K562 (cell line): ENCODE data around the gene THBS2. TPM values are rescaled to one million over a fixed set of nuclear protein-coding genes. Genes with fewer than 3 reads are reported as not detected.

Source experiments
- ATAC-seq: fragments of 200-7000 bp; cut with Tn5 transposase; 3 replicates; pipeline ENCODE4 v1.9.1; 2020; ENCODE audit warnings: moderate library complexity
- BruUV-seq: library from RNA; stranded (reverse); fragments of 400-500 nt; replicated peaks from 2 replicates; lab custom pipeline; 2021; lab: Mats Ljungman, UMichigan
- CTCF ChIA-PET: fragments of 300-600 bp; formaldehyde crosslinking; extraction: SDS; loops from one replicate; lab custom pipeline; 2021; ENCODE audit warnings: low intra/inter-chr PET ratio; lab: Yijun Ruan, JAX
- POLR2A ChIA-PET: fragments of 300-600, 350-650 bp; sonication (Branson Sonifier 250); formaldehyde crosslinking; extraction: SDS; loops from one replicate; lab custom pipeline; 2021; ENCODE audit warnings: antibody characterized with exemption, inconsistent platforms; lab: Yijun Ruan, JAX
- DNase-seq, 4 experiments: peaks; one replicate each; pipeline versions ENCODE4 v3.0.0 to v3.0.0-alpha.2; 2011 to 2018; ENCODE audit warnings: low spot score in 3 of 4, mixed read lengths in 3 of 4; ENCODE audit errors: extremely low read depth in 1 of 4
- FAIRE-seq: peaks from 2 replicates; lab custom pipeline; 2011; peaks lifted over from hg19 to GRCh38; lab: Jason Lieb, UNC
- H2AFZ ChIP-seq: 2 replicates; pipeline ENCODE4 v1.6.0; 2011; ENCODE audit warnings: low read depth, low read length, control low read depth, inconsistent platforms
- H3K27ac ChIP-seq: fragments of 200-600 bp; 3 replicates; pipeline ENCODE4 v1.8.0; 2011; ENCODE audit warnings: low read depth, mild to moderate bottlenecking, control low read depth, inconsistent platforms, low read length, moderate library complexity, mixed read lengths; ENCODE audit errors: extremely low read depth
- H3K27me3 ChIP-seq, 2 experiments: fragments of 300-600 bp in 1 of 2; 2 replicates in 1 of 2; 3 replicates in 1 of 2; pipeline versions ENCODE4 v1.6.0 to v1.8.0; 2011; ENCODE audit warnings: inconsistent platforms in 2 of 2, low read length in 2 of 2, mild to moderate bottlenecking in 1 of 2, mixed read lengths in 1 of 2, moderate library complexity in 1 of 2; ENCODE audit not compliant: control insufficient read depth in 2 of 2, insufficient read depth in 2 of 2
- H3K36me3 ChIP-seq: fragments of 300-600 bp; 3 replicates; pipeline ENCODE4 v1.8.0; 2011; ENCODE audit warnings: mild to moderate bottlenecking, low read length, inconsistent platforms; ENCODE audit not compliant: control insufficient read depth, insufficient read depth
- H3K4me1 ChIP-seq, 2 experiments: fragments of 200-600 bp in 1 of 2; replicated peaks in 1 of 2; 2 replicates in 1 of 2; 3 replicates in 1 of 2; pipeline versions ENCODE4 v1.5.1 to v1.8.0; 2011; ENCODE audit warnings: inconsistent platforms in 2 of 2, low read length in 2 of 2, mild to moderate bottlenecking in 1 of 2, mixed read lengths in 1 of 2, moderate library complexity in 1 of 2; ENCODE audit not compliant: control insufficient read depth in 2 of 2, insufficient read depth in 2 of 2
- H3K4me2 ChIP-seq: 2 replicates; pipeline ENCODE4 v1.6.1; 2011; ENCODE audit warnings: low read length, control low read depth, inconsistent platforms, mixed read lengths; ENCODE audit not compliant: insufficient read depth
- H3K4me3 ChIP-seq: fragments of 200-600 bp; sonication (generic), shearing (Covaris generic); 2 replicates; pipeline ENCODE4 v1.5.1; 2016; ENCODE audit warnings: control low read depth, inconsistent platforms
- H3K79me2 ChIP-seq: fragments of 200-600 bp; 3 replicates; pipeline ENCODE4 v1.8.0; 2011; ENCODE audit warnings: low read length, inconsistent platforms; ENCODE audit not compliant: control insufficient read depth, insufficient read depth
- H3K9ac ChIP-seq, 2 experiments: 2 replicates each; pipeline versions ENCODE4 v1.6.0 to v1.6.1; 2011; ENCODE audit warnings: low read depth in 2 of 2, low read length in 2 of 2, control low read depth in 1 of 2, inconsistent platforms in 1 of 2, mild to moderate bottlenecking in 1 of 2, mixed read lengths in 1 of 2; ENCODE audit not compliant: insufficient read depth in 1 of 2
- H3K9me1 ChIP-seq: one replicate; pipeline ENCODE4 v1.6.0; 2011; ENCODE audit warnings: inconsistent platforms, mild to moderate bottlenecking, low read length, moderate library complexity; ENCODE audit not compliant: control insufficient read depth, insufficient read depth
- H3K9me3 ChIP-seq: replicated peaks from 2 replicates; pipeline ENCODE4 v1.5.1; 2011; ENCODE audit warnings: low read depth, low read length, inconsistent platforms; ENCODE audit not compliant: control insufficient read depth, insufficient read depth
- H4K20me1 ChIP-seq: replicated peaks from 2 replicates; pipeline ENCODE4 v1.6.1; 2011; ENCODE audit warnings: low read length, inconsistent platforms, mixed read lengths; ENCODE audit not compliant: control insufficient read depth, insufficient read depth
- ARID4B ChIP-seq: sonication (generic); formaldehyde crosslinking; IDR thresholded peaks from 2 replicates; pipeline ENCODE4 v1.8.0; 2022; ENCODE audit warnings: mild to moderate bottlenecking, missing genetic modification reagents
- CTBP1 ChIP-seq: fragments of 450-650 bp; IDR thresholded peaks from 2 replicates; pipeline ENCODE4 v1.6.1; 2016; ENCODE audit warnings: borderline replicate concordance
- DACH1 ChIP-seq: fragments of 450-650 bp; IDR thresholded peaks from 2 replicates; pipeline ENCODE4 v1.6.1; 2018; ENCODE audit not compliant: partially characterized antibody
- E2F3 ChIP-seq: fragments of 250-450 bp; sonication (Bioruptor Pico); IDR thresholded peaks from 2 replicates; pipeline ENCODE4 v1.4.0; 2020; ENCODE audit warnings: mild to moderate bottlenecking
- GATA2 ChIP-seq: sonication (generic); formaldehyde crosslinking; IDR thresholded peaks from 2 replicates; pipeline ENCODE4 v1.4.0; 2020; ENCODE audit warnings: mild to moderate bottlenecking, missing genetic modification reagents
- HDAC8 ChIP-seq: fragments of 450-650 bp; IDR thresholded peaks from 2 replicates; pipeline ENCODE4 v1.6.1; 2016; ENCODE audit warnings: mild to moderate bottlenecking, missing genetic modification characterization, moderate library complexity, missing compliant biosample characterization
- KLF10 ChIP-seq: fragments of 250-450 bp; sonication (Bioruptor Pico); IDR thresholded peaks from 2 replicates; pipeline ENCODE4 v1.6.1; 2021; ENCODE audit warnings: matching md5 sums
- LARP7 ChIP-seq: fragments of 450-650 bp; IDR thresholded peaks from 2 replicates; pipeline ENCODE4 v1.6.1; 2016
- NCOA2 ChIP-seq, 2 experiments: fragments of 450-650 bp; IDR thresholded peaks; 2 replicates each; pipeline ENCODE4 v1.6.1; 2018; ENCODE audit warnings: mild to moderate bottlenecking in 2 of 2, moderate library complexity in 1 of 2; ENCODE audit not compliant: partially characterized antibody in 2 of 2
- OTX1 ChIP-seq: fragments of 450-650 bp; formaldehyde crosslinking; IDR thresholded peaks from 2 replicates; pipeline ENCODE4 v1.4.0; 2022; ENCODE audit warnings: mild to moderate bottlenecking
- PATZ1 ChIP-seq: fragments of 250-450 bp; sonication (Bioruptor Pico); IDR thresholded peaks from 2 replicates; pipeline ENCODE4 v1.5.0; 2020; ENCODE audit warnings: mild to moderate bottlenecking, borderline replicate concordance
- POU5F1 ChIP-seq: fragments of 150-350 bp; IDR thresholded peaks from 2 replicates; pipeline ENCODE4 v1.6.1; 2014; ENCODE audit warnings: borderline replicate concordance, low read length, low read depth, mild to moderate bottlenecking; ENCODE audit not compliant: partially characterized antibody
- THRAP3 ChIP-seq: fragments of 450-650 bp; IDR thresholded peaks from 2 replicates; pipeline ENCODE4 v1.6.1; 2016; ENCODE audit warnings: mild to moderate bottlenecking, inconsistent platforms, borderline replicate concordance
- ZFPM2 ChIP-seq: fragments of 250-450 bp; sonication (Bioruptor Pico); IDR thresholded peaks from 2 replicates; pipeline ENCODE4 v1.5.1; 2022; ENCODE audit warnings: mild to moderate bottlenecking
- ZNF561 ChIP-seq: fragments of 450-650 bp; formaldehyde crosslinking; conservative IDR thresholded peaks from 2 replicates; pipeline ENCODE4 v1.4.0; 2020; ENCODE audit warnings: mild to moderate bottlenecking, moderate library complexity
- WGBS: fragments of 100-300 bp; shearing (Covaris generic); methylation state at CpG from one replicate; pipeline ENCODE4 v1.1.6; 2016; ENCODE audit warnings: low coverage, mixed read lengths; ENCODE audit not compliant: insufficient coverage; ENCODE audit errors: missing lambda C conversion rate; 5-methylcytosine and 5-hydroxymethylcytosine counted together
- in situ Hi-C: fragments of 300-500 bp; cut with MboI; formaldehyde crosslinking; loops from 4 replicates; pipeline ENCODE4 v1.15.0; 2018; ENCODE audit warnings: inconsistent platforms, mixed read lengths
- intact Hi-C: fragments of 100-400 bp; cut with micrococcal nuclease; formaldehyde crosslinking; loops from 2 replicates; pipeline ENCODE4 v1.14.2; 2022
- polyA plus RNA-seq, 8 experiments: library from polyadenylated mRNA; depleted of rRNA in 4 of 8; stranded (reverse) in 5 of 8; unstranded in 3 of 8; fragments of >200 nt; fragmentation: Nextera tagmentation in 2 of 8; fragmentation: Illumina TruSeq in 1 of 8; extraction: Ambion mirVana in 2 of 8; extraction: Trizol in 1 of 8; gene quantifications; 2 replicates each; pipeline versions ENCODE4 v1.2.1 to v1.2.3, GENCODE V29; 2011 to 2014; ENCODE audit warnings: inconsistent platforms in 1 of 8, missing spikeins in 1 of 8
- total RNA-seq, 7 experiments: library from RNA; depleted of rRNA in 6 of 7; stranded (reverse); fragments of >200 nt in 6 of 7; fragmentation: Illumina TruSeq in 2 of 7; extraction: Trizol in 2 of 7; gene quantifications; 2 replicates each; pipeline versions ENCODE4 v1.2.1 to v1.2.3, GENCODE V29; 2011 to 2021; ENCODE audit warnings: low replicate concordance in 1 of 7

The THBS2 gene
- total and polyA plus RNA-seq, 9 of the 15 experiments (the other 6 are each of a cell fraction or from before 2014, with no cell fraction given), result 0.03 to 0.11 (median 0.03) TPM; not detected in 6

- 2% methylated on average over 4 of the region's 4 CpGs for WGBS
These were observed 47.3 kb upstream of the THBS2 start for GRCh38 chr6:169300916-169301315.

More at GRCh38 chr6:169300916-169301315, 47.3 kb upstream of the THBS2 start:
- FAIRE-seq (no peak), ATAC-seq (no peak), DNase-seq (no peak)
- Histone ChIP-seq H3K9me1 (no peaks in the 10 kb centered on the region), H3K9ac (no peak overlapping the region), H3K36me3 (no peaks in the 10 kb centered on the region), H3K4me2 (no peak overlapping the region), H3K27me3 (no peaks in the 10 kb centered on the region; a peak in 1 of 5 replicates), H3K79me2 (no peaks in the 10 kb centered on the region), H3K4me3 (no peak overlapping the region), H3K27ac (no peak overlapping the region), H2AFZ (no peak overlapping the region), H4K20me1 (no peaks in the 10 kb centered on the region), H3K4me1 (no peaks in the 10 kb centered on the region), H3K9me3 (no peaks in the 10 kb centered on the region)
- intact Hi-C loops (no loop called here), in situ Hi-C loops (no loop called here)
- ChIA-PET CTCF (no interaction called here), POLR2A (interaction anchor here (0.9 kb wide), 1 partner anchor 839 kb away, joined by 3 read pairs; no protein-coding TSS in a partner anchor)
- TF ChIP-seq KLF10 (CRISPR knock-in tag) (no peak), ZFPM2 (CRISPR knock-in tag) (no peak), NCOA2 (IDR thresholded peaks at IDR 0.05; ENCODE audit: partially characterized antibody in 2 of 2) (no peak), GATA2 (CRISPR knock-in tag) (no peak), E2F3 (CRISPR knock-in tag) (no peak), HDAC8 (no peak), CTBP1 (no peak), PATZ1 (CRISPR knock-in tag) (no peak), ARID4B (CRISPR knock-in tag) (no peak), ZNF561 (CRISPR knock-in tag) (no peak), LARP7 (no peak), OTX1 (CRISPR knock-in tag) (no peak), THRAP3 (no peak), DACH1 (no peak), POU5F1 (no peak)
- no TSS peak for BruUV-seq
